Activated CD8-positive, alpha-beta memory T cell treated with anti-CD3 and anti-CD28 coated beads, Interleukin-2, amount 50 U/mL, for 4 hours (primary cell): Measurements from ENCODE around the gene MSANTD1.
"Not testable (repeated sequence)": the region's sequence is repeated elsewhere in the genome, so short reads cannot be mapped to it uniquely, and the experiment has no call there.

ENCODE experiments used
- DNase-seq: peaks from one replicate; pipeline ENCODE4 v3.0.0-alpha.2; 2020

MSANTD1 gene

DNA sequence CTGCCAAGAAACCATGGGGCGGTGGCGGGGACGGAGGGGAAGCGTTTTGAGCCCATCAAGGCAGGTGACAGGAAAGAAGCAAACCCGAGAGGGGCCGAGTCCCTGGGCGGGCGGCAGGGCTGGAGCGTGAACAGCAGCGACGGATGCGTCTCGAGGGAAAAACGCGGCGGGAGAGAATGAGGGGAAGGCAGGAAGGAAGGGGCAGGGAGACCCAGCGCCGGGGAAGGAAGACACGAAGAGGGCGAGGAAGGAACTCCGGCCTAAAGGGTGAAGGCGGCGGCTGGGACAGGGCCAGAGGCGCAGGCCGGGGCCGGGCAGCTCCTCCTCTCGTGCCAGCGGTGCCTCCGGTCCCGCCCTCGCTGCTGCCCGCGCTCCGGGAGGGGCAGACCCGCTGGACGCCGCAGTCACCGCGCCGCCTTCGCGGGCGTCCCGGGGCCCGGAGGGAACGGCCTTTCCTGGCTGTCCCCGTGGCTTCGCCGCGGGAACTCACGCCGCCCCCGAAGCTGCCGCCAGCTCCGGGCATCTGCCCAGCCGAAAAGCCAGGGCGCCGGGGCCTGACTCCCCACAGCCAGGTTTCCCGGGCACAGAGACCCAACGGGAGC lies 43.1 kb downstream of the MSANTD1 start:
- peak; percentile 19 for DNase-seq

DNA sequence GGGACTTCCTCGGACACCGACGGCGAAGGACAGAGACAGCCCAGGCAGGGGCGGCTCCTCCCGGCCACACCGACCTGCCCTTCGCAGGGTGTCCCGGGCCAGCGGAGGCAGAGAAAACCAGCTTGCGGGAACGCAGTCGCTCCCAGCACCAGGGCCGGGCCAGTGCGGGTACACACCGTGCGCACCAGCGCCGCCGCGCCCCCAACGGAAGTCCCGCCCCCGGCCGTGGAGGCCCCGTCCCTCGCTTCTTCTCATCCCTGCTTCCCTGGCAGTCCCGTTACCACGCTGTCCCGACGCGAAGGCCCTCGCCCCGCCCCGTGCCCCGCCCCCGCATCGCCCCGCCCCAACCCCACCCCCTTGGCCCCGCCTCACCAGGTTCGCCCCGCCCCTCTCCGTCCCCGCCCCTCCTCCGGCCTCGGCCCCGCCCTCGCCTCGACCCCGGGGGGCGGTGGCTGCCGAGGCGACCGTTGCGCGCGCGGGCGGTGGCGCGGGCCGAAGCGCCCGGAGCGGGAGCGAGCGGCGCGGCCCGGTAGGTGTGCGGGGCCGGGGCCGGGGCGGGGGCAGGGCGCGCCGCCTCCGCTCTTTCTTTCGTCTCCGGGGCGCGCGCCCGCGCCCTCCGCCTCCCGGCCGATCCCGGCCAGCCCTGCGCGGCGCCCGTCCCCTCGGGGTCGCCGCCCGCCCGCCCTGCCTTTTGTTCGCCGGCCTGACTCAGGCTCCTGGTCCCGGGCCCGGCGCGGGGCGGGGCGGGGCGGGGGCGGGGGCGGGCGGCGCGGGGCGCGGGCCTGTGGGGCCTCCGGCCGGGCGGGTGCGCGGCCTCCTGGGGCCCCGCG lies 43.8 kb downstream of the MSANTD1 start, which contains the start of gene RGS12:
Gene RGS12 (plus strand): TSS at position 451 of the 830 bp plus-strand sequence. CDS start 23,150 bp downstream, outside the sequence.
- peak; percentile 84 for DNase-seq

DNA sequence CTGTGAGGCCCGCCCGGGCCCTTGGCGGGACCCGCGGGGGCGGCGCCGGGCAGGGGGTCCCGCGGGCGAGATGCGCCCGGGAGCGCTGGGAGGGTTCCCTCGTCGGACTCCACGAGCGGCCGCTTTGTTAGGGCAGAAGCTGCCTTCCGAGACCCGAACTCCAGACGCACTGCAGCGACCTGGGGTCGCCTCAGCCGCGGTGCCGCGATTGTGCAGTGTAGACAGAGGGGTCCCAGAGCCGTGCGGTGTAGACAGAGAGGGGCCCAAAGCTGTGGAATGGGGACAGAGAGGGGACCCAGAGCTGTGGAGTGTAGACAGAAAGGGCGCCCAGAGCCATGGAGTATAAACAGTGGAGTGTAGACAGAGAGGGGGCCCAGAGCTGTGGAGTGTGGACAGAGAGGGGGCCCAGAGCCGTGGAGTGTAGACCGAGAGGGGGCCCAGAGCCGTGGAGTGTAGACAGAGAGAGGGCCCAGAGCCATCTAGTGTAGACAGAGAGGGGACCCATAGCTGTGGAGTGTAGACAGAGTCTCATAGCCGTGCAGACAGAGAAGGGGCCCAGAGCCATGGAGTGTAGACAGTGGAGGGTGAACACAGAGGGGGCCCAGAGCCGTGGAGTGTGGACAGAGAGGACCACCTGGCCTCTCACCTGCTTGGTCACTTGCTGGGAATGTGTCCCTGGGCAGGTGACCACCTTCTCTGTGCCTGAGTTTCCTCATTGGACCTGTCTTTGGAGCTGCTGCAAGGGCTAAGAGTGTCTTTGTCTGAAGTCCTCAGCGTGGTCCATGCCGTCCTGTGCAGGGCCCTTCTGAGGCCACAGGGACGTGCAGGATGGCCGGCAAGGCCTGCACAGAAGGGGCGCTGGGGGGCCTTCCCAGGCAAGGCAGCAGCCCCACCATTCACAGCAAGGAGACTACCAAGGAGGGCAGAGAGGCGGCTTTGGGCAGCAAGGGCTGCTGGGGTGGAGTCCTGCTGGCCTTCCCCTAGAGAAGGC lies 44.7 kb downstream of the MSANTD1 start:
- DNase-seq, result peak; percentile 17

DNA sequence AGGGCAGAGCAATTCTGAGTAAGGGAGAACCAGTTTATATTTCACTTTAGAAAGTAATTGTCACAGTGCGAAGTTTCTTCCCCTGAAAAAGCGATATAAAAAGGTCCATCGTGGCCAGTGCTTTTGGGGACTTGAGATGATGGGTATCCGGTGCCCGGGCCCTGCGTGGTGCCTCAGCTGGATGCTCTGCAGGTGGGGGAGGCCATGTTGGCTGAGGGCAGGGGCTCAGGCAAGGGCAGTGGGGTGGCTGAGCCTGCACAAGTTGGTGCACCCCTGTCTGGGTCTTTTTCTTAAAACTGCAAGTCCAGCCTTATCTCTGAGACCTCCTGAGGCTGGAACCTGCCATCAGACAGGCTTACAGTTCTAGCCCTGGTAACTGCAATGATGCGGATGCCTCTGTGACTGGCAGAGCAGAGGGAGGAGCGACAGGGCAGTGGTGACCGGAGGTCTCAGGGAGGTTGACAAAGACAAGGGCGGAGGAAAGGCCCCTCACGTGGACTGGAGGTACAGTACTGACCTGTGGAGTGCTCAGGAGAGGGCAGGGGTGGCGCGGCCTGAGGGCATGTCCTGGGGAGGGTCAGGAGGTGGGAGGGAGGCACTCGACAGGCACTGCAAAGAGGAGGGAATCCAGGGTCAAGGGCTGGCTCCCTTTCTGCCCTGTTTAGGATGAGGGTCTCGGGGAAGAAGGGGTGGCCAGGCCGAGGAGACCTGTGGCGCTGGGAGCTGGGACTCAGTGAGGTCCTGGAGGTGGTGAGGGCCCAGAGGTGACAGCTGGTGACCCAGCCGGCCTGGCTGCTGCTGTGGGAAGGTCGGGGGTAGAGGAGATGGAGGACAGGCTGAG lies 45.7 kb downstream of the MSANTD1 start:
- no peak for DNase-seq

DNA sequence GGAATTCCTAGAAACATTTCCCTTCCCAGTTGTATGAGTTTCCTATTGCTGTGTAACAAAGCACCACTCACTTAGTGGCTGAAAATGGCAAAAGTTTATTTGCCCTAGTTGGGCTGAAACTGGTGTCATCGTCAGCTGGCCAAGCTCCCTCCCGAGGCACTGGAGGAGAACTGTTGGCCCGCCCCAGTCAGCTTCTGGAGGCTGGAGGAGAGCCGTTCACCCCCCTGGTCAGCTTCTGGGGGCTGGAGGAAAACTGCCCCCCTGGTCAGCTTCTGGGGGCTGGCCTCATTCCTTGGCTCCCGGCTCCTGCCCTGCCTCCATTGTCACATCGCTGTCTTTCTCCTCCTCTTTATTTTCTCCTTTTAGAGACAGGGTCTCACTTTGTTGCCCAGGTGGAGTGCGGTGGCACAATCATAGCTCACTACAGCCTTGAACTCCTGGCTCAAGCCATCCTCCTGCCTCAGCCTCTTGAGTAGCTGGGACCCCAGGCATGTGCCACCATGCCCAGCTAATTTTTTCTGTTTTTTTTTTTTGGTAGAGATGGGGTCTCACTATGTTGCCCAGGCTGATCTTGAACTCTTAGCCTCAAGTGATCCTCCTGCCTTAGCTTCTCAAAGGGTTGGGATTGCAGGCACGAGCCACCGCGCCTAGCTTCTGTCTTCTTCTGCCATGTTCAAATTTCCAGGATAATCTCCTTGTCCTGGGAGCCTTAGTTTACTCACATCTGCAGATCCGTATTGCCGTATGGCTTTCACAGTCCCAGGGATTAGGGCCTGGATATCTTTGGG lies 47.1 kb downstream of the MSANTD1 start:
- DNase-seq, result no peak

DNA sequence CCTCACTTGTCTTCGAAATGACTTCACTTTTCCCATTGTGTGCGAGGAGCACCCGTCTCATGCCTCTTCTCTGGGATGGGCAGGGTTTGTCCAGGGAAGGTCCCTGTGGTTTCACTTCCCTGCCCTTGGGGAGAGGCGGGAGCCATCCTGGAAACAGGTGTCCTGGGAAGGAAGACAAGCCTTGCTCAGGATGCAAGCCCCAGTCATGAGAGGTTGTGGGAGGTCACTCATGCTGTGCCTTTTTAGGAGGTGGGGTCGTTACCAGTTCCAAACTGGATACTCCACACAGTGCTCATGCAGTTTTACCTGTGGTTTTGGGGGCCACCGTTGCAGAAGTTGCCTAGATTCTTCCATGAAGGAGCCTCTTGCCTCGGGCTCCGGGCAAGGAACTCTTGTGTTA lies 47.7 kb downstream of the MSANTD1 start:
- DNase-seq, result no peak

DNA sequence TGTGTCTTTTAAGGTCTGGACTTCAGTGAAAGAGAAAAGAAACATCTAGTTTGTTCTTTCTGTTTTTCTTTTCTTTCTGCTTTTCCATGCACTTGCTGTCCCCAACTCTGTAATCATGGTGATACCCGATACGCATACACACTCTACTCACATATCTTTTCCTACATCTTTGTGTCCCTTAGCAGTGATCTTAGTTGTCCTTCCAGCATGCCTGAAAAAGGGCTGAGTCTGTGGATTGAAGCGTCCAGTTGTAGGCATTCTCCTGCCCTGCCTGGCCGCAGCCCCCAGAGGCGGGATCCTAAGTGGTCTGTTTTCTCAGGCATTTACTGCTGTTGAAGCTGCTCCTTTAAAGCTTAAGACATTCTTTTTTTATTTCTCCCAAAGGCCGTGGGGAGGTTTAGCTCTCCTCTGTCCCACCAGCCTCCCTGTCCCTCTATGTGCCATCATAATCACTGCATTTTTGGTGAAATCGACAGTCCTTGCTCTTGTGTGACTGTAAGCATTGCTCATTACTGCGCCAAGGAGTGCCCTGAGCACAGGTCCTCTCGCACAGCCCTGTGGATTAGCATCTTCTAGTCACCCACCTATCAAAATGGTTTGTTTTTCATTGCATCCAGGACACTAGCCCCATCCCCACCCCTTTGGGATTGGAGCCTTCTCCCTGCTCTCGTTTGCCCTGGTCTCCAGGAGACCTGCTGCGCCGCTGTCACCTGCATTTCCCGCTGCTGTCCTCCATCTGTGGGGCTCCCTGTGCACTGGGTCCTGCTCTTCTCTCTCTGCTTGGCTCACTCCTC lies 48.3 kb downstream of the MSANTD1 start:
- DNase-seq, result no peak

DNA sequence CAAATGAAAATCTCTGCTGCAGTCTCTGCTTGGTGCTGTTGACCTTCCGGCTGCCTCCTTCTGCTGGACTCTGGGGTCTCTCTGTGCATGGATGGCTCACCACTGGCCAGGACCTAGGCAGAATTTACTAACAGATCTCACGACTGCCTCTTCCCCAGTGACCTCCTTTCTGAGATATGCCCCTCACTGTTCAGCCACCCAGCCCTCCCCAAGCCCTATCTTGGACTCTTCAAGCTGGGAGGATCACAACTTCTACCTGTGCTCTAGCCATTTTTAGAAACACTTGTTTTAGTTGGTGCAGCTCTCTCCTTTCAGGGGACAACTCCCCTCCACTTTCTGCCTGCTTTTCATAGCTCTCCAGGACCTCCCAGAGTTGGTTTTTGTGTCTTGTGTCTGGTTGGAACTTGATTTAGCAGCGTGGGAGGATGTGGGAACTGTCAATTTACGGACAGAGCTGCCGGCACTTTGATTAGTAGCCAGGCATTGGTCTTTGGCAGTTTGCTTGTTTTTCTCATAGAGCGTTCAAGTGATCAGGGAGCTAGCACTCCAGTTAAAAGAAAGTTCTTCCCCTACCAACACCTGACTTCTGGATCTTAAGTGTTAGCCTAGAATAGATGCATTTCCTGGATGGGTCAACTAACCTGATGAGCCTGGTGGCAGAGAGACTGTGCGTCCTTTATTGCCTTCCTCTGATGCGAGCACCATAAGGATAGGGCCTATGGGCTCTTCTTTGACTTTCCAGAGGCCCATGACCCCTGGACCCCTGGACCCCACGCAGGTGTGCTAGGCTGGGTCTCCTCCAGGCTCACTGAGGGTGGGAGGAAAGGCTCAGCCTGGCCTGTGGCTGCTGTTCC lies 50.4 kb downstream of the MSANTD1 start:
- DNase-seq, result no peak

DNA sequence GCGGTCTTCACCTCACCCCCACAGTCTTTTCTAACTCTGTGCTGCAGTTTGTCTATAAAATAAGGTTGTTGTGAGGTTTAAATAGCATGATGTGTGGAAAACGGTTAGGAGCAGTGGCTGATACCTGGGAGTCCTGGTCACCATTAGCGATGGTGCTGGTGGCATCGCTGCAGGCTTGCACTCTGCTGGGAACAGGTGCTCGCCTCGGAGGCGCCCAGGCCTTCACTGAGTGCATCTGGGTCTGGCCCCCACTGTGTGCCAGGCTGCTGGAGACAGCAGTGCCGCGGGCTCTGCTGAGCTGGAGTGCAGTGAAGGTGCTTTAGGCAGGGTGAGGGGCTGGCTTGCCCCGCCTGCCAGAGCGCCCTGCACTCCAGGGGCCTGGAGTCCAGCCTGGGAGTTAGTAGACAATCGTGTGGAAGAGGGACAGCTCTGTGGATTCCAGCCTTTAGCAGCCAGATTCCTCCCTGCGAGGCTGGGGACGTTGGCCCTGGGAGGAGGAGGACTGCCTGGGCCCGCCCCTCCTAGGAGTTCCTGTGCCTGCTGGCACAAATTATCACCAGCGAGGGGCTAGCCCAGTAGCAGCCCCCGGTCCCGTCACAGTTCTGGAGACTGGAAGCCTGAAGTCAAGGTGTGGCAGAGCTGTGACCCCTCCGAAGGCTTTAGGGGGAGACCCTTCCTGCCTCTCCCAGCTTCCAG lies 51.2 kb downstream of the MSANTD1 start:
- no peak for DNase-seq

DNA sequence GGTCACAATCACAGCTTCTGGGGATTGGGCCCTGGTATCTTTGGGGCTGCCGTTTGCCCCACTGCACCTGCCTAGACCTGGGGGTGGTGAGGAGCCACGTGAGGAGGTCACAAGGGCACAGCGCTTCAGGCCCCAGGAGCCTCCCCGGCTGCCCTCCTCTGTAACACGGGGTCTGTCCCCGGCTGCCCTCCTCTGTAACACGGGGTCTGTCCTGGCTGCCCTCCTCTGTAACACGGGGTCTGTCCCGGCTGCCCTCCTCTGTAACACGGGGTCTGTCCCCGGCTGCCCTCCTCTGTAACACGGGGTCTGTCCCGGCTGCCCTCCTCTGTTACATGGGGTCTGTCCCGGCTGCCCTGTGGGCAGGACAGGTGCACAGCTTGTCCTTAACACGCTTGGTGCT lies 51.9 kb downstream of the MSANTD1 start:
- not testable (repeated sequence) for DNase-seq

DNA sequence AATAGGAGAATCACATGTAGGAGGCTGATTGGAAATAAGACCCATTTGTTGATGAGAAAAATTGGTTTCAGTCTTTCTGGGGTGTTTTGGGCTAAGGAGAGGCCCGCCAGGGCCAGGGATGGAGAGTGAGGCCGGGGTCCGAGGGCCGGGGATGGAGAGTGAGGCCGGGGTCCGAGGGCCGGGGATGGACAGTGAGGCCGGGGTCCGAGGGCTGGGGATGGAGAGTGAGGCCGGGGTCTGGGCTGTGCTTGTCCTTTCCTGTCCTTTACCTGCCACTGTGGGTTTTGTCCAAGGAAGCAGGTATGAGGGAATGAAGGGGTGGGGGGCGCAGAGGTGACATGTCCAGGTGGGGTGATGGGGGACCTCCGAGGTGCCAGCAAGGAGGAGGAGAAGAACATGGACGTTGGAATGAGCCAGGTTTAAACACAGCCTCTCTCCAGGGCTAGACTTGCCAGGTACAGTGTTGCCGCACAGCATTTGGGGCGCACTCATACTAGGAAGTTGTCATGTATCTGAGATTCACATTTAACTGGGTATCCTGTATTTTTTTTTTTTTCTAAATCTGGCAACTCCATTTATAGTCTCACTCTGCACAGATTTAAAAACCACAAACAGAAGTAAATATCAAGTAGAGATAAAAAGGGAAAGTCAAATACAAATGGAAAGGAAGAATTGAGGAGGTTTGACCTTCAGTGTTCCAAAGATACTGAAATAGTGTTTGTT lies 52.7 kb downstream of the MSANTD1 start:
- no peak for DNase-seq

DNA sequence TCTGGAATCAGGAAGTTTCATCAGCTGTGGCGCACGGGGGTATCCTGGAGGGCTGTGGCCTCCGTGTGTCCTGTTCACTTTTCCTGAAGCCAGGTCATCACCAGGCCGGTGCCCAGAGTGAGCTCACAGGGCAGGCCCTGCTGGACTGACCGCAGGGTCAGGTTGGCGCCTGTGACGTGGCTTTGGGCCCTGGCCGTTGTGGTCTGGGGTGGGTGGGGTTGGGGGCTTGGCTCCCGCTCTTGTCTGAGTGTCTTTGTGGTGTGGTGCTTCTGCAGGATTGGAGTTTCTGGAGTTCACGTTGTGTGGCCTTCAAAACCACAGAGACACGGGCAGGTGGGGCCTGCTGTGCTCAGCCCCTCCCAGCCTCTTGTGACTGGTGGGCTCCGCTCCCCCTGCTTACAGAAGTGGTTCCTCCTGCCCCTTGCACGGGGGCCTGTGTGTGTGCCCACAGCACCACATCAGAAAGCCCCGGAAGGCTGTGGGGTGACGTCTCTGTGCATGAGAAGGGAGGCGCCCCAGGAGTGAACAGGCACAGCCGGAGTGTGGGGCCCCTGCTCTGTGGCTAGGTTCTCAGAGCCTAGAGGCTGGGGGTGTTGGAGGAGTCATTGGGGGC lies 53.3 kb downstream of the MSANTD1 start:
- DNase-seq, result peak; percentile 77

DNA sequence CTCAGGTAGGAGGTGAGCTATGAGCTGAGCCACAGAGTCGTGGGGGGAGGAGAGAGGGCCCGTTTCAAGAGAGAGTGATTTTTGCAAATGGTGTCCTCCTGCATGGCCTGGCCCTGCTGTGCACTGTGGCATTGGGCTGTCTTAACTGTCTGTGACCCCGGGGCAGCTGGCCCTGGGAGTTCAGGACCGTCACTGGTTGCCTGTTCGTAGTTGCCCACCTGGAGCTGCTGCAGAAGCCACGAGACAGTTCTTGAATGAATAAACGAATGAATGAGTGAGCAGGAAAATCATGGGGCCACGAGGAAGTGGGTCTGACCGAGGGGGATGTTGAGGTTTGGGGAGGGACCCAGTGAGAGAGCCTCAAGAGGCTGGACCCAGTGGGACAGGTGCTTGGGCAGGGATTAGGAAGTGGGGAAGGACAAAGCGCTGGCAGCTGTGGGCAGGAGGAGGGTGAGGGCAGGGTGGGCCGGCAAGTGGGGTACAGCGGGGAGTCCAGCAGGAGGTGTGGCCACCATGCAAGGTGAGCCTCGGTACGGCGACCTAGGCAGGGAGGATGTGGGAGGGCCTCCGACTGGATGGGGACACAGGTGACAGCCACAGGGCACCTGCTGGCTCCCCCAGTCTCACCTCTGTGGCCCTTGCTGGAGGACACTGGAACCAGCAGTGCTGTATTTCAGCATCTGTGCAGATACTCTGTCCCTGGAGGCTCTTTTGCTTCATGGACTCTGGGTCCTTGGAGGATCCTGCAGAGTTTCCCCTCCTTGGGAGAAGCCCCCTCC lies 54.0 kb downstream of the MSANTD1 start:
- no peak for DNase-seq

DNA sequence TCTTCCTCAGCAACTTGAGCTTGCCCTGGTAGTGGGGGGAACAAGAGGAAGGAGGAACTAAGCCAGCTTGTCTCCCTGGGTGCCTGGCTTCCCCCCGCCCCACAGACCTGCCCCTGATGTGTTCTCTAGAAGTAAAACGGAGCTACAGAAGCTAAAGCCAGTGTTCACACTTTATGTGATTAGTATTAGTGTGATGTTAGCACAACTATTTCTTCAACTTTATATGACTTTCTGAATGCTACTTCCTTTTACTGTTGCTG lies 54.5 kb downstream of the MSANTD1 start:
- no peak for DNase-seq

DNA sequence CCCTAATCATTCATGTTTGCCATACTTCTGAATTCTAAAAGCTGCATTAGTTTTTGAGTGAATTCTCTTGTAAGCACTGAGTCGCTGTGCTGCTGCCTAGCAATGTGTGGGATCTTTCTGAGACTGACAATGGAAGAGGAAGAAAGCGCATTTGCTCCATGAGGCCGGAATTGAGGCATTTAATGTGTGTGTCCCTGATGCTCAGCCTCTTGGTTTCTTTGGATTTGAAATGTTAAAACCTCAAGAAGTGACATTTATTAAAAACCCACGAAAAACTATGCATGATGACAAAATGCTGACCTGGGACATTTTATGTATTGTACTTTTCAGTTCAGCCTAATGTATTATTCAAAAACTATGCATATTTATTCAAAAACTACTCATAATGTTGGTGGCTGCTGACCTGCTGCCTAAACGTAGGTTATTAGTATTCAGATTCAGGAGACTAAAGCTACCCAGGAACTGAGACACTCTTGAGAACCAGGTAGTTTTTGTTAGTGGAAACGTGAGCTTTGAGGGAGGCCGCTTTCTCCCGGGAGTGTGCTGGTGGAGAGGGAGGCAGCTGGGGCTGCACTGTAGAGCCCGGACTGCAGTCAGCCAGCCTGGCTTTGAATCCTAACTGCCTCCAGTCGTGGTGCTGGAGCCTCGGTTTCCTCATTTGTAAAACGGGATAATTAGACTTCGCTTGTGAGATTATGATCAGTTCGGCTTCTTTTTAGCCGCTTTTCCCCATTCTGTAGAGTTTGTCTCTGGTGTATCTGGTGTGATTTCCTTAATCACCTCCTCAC lies 55.2 kb downstream of the MSANTD1 start:
- no peak for DNase-seq
